Epidermal melanocyte (primary cell): ENCODE results near the gene MXD4.

Experiments used
- DNase-seq: peaks from one replicate; pipeline ENCODE4 v3.0.0; 2011; ENCODE audit warnings: low spot score; ENCODE audit not compliant: insufficient read length

MXD4 gene

DNA sequence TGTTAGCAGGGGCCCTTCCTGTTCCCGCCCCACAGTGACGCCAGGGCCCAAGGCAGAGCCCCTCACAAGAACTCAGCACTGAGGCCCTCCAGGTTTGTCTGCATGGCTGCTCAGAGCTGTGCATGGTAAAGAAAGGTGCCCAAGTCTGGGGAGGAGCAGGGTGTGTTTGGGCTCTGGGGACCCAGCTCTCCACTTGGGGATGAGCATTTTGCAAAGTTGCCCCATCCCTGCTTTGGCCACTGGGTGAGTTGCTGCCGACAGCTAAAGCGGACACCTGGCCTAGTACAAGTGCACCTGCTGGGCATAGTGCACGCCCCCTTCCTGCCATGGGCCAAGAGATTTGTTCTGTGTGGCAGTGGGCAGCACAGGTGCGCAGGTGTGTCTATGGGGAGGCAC, 2.0 kb upstream of the MXD4 start:
- no peak for DNase-seq

DNA sequence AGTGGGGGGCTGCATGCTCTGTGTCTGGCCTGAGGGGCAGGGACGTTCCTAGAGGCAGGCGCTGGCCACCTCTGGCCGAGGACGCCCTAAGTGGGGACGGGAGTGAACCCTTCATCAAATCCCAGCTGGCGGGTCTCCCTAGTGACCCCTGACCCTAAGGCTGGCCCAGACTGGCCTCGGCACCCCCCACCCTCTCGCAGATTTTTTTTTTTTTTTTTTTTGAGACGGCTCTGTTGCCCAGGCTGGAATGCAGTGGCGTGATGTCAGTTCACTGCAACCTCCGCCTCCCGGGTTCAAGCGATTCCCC, 988 bp upstream of the MXD4 start:
- no peak for DNase-seq

DNA sequence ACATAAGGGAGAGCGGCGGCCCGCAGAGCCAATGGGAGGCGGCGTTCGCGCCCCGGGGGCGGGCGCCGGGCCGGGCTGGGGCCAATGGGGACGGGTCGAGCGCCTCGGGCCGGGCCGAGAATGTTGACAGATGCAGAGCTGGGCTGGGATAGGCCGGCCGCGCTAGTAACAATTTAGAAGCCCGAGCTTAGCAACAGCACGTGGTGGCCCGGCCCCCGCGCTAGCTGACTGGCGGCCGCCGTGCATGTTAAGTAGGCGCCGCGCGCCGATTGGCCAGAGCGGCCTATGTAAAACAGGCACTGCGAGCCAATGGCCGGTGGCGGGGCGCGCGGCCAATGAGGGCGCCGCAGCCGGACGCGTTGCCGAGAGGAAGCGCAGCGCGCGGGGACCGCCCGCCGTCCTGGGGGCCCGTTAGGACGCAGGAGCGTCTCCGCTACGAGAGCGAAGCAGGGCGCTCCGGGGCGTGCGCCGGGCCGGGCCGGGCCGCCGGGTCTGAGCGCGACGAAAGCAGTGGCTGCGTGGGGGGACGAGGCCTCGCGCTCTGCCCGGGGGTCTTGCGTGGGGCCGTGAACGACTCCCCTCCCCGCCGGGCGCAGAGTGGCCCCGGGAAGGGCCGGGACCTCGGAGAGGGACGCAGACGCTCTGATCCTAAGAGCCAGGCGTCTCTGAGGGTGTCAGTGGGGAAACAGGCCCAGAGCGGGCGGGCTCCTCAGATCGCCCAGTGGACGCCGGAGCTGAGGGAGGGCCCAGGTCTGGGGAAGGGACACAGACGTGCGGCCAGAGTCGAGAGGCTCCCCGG, 435 bp upstream of the MXD4 start:
- DNase-seq = peak; percentile 99

DNA sequence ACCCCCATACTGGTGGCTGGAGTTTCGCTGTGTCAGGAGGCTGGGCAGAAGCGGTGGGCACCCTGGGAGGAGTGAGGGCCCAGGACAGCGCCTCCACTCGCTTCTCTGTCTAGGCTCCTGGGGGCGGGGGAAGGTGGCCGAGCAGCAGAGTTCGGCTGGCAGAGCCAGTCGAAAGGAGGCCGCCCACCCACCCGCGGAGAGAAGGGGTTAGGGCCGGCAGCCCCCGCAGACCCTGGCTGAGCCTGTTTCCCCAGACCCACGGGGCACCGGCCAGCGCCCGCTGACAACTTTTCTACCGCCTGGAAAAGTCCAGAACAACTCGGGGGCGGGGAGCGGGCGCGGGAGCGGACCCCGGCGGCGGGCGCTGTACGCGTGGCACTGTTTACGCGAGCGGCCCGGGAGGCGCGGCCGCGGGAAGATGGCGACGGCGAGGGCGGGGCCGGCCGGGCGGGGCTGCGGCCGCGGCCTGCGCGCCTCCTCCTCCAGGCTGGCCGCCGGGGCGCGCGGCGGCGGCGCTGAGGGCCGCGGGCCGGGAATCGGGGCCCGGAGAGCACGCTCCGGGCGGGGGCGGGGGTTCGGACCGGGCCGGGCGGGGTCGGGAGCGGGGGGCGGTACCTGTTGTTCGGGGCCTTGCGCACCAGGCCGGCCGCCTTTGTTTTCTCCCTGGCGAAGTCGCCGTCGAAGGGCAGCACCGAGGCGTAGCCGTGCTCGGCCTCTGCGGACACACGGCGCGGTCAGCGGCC, 628 bp downstream of the MXD4 start:
- no peak for DNase-seq

DNA sequence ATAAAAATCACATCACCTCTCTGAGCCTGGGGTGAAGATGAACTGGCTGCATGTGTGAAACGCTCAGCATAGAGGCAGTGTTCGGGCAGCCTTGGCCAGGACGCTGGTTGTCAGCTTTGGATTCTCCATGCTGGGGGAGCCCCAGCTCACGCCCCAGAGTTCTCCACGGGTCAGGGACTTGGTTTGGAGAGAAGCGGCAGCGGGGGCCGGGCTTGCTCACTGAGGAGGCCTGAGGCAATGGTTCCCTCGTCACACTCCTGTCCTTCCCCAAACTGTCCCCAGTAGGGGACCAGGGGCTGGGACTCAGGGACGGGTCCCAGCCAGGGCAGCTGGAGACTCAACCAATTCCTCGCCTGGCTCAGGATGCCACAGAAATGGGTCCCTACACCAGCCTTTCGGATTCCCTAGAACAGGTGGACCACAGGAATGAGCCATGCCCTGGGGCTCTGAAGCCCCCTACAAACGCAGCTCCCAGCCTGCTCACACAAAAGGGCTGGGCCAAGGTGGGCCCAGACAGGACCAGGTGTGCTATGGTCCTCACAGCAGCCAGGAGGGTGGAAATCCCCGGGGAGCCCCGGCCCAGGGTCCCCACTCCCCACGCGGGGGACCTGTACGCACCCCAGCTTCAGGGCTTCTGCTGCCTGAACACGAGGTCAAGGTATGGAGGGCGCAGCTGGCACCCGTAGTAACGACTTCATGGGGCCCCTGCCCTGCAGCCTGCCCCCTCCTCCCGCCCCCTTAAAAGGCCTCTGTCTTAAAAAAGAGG, 1.4 kb downstream of the MXD4 start:
- no peak for DNase-seq

DNA sequence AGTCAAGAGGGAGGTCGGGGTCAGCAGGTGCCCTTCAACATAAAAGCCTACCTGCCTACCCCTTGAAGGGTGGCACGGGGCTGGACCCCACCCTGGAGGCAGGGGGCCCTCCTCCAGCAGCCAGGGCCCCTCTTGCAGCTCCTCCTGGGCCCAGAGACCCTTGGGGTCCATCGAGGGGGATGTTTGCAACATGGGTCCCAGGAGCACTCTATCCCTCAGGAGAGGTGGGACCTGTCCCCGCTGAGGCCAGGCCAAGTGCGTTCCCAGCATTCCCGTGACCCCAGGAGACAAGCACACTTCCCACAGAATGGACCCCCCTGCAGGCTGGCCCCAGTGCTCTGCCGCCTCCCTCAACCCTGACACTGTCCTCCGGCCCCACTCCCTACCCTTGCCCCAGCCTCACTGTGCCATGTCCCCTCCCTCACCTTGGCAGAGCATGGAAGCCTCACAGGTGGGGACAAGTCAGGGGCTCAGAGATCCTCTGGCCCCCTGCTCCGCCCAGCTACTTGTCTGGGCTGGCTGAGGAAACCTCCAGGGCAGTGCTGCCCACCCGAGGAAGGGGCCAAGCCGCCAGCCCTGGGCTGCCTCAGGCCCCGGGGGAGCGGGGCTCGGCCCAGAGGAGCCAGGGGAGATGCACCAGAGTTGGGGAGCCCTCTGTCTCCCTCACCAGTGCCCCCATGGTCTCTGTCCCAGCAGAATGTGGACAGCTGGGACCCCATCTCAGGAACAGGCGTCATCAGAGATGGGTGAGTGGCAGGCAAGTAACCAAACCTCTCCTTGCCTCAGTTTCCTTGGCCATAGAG, 2.2 kb downstream of the MXD4 start:
- DNase-seq = no peak

DNA sequence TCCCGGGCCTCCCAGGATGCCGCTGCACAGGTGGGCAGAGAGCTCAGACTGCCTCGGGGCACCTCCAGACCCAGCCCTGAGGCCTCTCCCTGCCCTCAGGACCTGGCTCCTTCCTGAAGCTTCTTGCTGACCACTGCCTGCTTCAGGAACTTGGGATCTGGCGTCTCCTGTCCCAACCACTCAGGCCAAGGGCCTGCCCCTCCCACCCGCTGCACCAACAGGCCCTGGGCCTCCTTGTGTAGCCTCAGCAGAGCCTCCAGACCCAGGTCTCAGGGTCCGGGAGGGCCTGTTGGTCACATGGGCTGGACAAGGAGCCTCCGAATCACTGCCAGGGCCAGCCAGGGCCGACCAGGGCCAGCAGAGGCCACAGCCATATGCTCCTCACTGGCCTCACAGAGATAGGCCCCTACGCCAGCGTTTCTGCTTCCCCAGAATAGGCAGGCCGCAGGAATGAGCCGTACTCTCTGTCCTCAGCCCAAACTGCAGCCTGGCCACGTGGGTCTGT, 2.8 kb downstream of the MXD4 start:
- no peak for DNase-seq

DNA sequence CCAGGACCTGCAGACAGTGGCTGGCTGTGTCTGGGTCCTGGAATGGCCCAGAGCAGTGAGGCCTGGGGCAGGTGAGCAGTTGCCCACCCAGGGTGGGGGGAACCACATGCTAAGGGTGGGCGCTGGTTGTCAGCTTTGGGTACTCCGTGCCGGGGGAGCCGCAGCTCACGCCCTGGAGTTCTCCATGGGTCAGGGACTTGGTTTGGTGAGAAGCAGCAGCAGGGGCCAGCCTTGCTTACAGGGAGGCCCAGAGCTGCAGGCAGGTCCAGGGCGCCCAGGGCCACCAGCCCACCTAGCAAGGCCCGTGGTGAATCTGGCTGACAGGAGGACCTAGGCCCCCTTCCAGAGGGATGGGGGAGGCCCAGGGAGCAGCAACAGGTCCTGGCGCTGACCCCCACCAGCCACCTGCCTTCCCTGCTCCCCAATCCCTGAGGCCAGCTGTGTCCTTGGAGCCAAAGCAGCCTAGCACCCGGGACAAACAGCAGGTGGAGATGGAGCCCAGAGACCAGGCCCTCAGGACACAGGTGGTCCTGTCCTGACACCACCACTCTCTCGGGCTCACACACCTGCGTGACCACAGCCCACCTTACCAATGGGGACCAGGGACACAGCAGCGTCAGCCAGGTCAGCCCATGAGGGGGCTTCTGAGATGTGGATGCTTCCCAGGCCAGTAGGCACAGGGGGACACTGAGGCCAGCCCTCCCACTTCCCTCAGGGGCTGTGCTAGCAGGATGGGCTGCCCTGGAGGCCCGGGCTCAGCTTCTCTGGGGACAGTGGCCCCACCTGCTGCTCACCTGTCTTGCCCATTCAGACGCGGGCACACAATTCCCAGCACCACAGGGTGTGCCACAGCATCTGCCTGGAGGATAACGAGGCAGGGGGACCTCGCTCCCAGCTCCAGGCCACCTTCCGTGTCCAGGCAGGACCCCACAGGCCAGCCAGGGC, 3.5 kb downstream of the MXD4 start:
- no peak for DNase-seq

DNA sequence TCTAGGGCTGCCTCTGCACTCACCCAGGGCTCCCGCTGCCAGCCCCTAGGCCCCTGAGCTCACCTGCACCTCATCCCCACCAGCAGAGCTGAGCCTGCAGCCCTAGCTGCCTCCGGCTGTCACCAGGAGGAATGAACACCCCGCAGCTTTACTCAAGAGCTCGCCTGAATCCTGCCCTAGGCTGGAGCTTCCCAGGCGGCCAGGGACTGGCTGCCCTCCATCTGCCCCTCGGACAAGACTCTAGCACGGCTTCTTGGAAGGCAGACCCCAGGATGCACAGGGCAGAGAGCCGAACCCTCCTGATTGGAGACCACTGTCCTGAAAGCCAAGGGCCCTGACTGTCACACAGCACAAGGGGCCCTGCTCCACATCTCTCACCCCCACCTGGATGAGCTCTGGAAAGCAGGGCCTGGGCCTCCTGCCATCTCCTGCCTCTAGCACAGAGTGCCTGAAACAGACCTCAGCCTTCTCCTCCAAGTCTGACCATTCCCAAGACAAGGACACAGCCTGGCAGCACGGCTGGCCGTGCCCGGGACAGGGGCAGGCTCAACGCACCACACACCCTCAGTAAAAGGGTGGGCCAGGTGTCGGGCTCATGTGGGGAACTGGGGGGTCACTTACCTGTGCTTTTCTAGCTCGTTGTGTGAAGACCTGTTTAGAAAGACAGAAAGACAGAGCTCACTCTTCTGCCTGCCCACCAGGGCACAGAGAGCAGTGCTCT, 4.4 kb downstream of the MXD4 start:
- DNase-seq = no peak

DNA sequence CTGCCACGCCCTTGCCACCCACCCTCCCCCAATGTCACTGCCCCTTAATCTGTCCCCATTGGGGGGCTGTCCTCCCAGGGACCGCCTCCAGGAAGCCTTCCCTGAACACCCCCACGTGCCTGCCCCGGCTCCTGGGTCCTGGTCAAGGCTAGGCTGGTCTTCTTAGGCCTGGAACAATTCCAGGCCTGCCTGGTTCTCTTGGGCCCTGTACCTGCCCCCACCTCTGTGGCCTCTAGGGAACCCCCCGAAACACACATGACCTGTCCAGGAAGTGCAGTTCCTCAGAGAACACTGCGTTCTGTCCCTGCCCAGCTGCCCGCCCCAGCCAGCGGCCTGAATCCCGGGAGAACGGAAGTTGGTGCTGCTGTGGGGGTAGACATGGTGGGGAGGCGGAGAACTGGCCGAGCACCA, 5.1 kb downstream of the MXD4 start:
- no peak for DNase-seq

DNA sequence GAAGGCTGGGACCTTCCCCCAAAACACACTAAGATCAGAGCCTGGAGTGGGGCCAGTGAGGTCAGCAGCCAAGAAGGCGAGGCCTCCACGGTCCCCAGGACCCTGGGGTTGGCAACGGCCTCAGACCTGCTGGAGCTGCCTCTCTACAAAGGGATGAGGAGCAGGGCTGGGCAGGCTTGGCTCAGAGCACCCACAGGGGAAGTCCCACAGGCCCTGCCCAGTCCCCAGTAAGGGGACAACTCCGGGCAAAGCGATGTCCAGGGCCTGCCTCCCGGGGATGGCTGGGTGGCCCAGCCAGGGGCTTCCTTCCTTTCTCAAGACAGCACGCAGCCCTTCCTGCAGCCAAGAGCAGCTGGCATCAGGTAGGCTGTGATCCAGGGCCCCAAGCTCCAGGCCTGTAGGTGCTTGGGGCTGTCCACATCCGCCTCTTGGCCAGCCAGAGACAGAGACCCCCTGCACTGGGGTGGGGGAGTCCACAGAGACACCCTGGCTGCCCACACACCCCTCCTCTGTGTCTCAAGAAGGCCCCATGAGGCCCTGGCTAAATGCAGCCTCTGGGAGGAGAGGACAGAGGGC, 5.7 kb downstream of the MXD4 start:
- DNase-seq = no peak

DNA sequence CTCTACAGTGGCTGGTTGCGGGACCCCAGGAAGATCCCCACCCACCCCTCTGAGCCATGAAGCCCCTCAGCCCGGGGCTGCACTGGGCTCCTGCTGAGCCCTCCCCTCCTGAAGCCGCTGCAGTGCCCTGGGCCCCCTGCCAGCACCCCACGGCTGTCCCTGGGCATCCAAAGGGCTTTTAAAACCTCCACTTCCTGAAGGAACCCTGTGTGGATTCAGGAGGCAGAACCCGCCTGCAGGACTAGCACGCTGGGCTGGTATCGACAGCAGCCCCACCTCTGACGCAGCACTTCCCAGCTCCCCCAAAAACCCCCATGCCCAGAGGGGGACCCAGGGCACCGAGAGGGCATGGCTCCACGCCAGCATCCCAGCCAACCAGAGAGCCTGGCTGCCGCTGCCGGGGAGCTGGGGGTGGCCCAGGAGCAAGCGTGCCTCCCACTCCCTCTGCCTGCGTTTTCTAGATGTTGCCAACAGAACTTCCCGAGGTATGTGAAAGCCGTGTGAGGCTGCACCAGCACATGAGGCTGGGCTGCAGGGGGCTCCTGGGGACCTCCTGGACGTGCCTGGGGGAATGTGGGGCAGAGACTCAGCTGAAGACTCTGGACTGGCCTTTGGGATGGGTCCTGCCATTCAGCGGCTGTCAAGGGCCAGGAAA, 6.3 kb downstream of the MXD4 start:
- peak; percentile 87 for DNase-seq

DNA sequence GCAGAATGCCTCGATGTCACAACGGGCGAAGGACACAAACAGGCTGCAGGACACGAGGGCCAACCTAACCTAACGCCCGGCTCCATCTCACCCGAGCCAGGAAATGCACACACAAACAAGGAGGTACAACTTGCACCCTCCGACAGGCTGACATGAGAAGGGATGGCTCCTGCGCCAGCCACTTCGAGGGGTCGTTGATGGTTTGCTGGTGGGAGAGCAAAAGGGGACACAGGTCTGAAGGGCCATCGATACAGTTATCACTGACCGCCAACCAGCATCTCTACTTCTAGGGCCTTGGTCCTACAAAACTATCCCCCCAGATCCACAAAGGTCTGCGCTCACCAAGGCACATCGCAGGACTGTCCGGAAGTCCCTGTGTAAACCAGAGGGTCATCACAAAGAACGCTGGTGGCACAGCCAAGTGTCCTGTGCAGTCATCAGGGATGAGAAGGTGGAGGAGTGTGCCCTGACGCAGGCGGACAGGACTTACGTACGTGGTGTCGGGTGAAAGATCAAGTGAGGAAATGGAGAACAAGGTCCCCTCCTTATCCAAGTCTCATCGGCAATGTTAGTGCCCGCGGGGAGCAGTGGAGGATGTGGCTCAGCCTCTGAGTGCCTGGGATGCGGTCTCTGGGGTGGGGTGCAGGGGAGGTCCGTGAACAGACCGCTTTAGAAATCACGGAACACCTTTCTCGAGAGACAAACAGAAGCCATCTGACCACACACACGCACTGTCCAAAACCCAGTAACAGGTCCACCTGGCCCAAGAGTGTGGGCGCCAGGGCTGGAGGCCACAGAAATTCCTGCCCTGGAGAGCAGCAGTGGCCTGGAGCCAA, 7.0 kb downstream of the MXD4 start:
- DNase-seq = no peak

DNA sequence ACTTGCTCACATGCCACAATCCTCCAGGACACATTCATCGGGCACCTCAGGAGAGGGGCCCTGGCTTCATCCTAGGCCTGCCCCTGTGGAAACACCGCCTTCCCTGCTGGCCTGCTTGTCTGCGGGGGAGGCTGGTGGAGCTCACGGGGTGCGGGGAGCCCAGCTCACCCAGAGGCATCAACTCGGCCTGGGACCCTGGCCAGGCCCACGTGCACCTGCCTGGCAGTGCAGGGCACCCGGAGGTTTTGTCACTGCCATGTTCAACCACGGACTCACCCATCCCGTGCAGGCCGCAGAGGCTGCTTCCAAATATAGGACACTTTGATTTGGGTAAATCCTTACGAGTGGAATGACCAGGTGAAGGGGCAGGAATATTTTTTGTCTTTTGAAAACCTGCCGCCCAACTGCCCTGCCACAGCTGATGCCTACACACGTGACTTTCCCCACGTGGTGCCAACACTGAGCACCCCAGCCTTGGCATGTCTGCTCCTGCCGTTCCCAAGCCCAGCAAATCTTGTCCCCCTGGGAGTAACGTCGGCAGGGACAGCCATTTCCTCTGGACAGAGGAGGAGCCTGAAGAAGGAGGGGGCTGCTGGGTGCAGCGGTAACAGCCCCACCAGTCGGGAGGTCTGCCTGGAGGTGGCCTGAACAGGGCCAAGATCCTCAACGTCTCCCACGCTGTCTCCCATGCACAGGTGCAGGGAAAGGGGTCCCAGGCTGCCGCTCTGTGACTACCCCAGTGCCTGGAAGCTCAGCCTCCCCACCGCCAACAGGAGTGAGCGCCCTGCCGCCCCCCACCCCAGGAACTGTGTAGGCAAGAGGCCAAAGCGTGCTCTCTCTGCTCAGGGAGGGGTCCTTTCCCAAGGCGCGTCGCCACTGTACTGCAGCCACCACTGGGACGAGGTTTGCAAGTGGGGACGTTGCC, 8.5 kb downstream of the MXD4 start:
- DNase-seq = no peak

DNA sequence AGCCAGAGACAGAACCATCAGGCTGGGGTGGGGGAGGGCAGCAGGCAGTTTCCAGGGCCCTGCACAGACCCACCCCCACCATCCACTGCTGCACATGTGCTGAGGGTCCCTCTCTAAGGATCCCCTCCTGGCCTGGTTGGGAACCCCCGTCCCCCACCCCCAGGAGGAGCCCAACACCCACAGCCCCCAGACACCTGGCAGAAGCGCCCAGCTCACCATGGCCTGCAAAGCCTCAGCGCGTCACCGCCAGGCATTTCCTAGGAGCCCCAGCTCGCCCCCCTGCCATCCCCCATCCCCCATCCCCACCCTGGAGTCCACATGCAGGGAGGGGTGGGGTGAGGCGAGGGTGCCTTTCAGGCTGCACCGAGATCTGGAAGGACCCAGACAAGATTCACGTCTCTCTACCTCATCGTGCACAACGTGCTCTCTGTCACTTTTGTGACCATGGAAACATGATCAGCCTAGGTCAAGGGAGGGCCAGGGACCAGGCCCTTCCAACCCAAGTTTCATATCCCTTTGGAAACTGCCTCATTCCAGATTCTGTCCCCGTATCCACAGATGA, 9.3 kb downstream of the MXD4 start:
- no peak for DNase-seq

DNA sequence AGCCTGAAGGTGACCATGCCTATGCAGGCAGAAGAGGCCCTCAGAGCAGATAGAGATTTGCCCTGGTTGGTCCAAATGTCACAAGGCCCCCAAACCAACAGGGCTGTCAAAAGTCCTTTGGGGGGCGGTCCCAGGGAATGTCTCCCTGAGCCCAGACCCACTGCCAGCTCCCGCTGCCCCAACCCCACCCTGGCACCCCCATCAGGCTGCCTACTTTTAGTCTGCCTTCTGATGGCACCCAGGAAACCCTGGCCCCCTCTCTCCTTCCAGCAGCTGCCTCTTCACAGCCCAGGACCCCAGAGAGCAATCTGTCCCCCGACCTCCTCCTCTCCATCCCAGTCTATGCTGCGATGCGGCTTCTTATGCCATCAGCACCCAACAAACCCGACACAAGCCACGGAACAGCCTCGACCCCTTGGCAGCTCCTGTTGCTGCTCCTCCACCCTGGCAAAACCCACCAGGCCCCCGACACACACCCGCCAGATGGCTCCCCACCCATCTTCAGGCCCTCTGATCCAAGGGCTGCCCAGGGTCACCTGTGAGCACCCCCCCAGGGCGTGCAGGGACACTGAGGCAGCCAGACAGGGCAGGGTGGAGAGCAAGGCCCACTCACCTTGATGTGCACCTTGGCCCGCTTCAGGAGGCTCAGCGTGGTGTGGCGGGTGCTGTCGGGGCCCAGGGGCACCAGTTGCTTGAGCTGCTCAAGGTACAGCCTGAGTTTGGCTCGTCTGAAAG, 9.9 kb downstream of the MXD4 start:
- no peak for DNase-seq
